H1 (cell line): ENCODE data around the gene DPYD. TPM values are rescaled to one million over a fixed set of nuclear protein-coding genes. Genes with fewer than 3 reads are reported as not detected.

ENCODE experiments used
- CTCF ChIA-PET: fragments of 300-600 bp; sonication (Branson Sonifier 250); formaldehyde crosslinking; loops from one replicate; lab custom pipeline; 2021; ENCODE audit not compliant: partially characterized antibody; lab: Charles Lee
- POLR2A ChIA-PET: fragments of 300-600 bp; sonication (Branson Sonifier 250); formaldehyde crosslinking; loops from one replicate; lab custom pipeline; 2021; ENCODE audit warnings: inconsistent platforms; ENCODE audit not compliant: partially characterized antibody; lab: Charles Lee
- DNase-seq, 2 experiments: peaks; one replicate each; pipeline versions ENCODE4 v3.0.0 to v3.0.0-alpha.2; 2010 to 2022; ENCODE audit warnings: low spot score in 2 of 2, low read depth in 1 of 2, mixed read lengths in 1 of 2
- FAIRE-seq: peaks from 2 replicates; lab custom pipeline; 2011; peaks lifted over from hg19 to GRCh38; lab: Jason Lieb, UNC
- H2AFZ ChIP-seq: 2 replicates; pipeline ENCODE4 v1.8.1; 2012; ENCODE audit warnings: low read length, inconsistent platforms
- H2AK5ac ChIP-seq: 2 replicates; pipeline ENCODE4 v1.6.1; 2013; ENCODE audit warnings: low read depth, low read length
- H2BK120ac ChIP-seq: replicated peaks from 2 replicates; pipeline ENCODE3; 2013; ENCODE audit warnings: low read depth, low read length, inconsistent platforms
- H2BK12ac ChIP-seq: 2 replicates; pipeline ENCODE4 v1.6.1; 2013; ENCODE audit warnings: low read depth, low read length
- H2BK15ac ChIP-seq: 2 replicates; pipeline ENCODE4 v1.6.1; 2013; ENCODE audit warnings: low read length
- H2BK20ac ChIP-seq: 2 replicates; pipeline ENCODE4 v1.6.1; 2013; ENCODE audit warnings: low read length
- H2BK5ac ChIP-seq: 2 replicates; pipeline ENCODE4 v1.6.1; 2013; ENCODE audit warnings: low read depth, low read length
- H3K14ac ChIP-seq: 2 replicates; pipeline ENCODE4 v1.6.1; 2013; ENCODE audit warnings: inconsistent platforms; ENCODE audit not compliant: insufficient read length
- H3K18ac ChIP-seq: 2 replicates; pipeline ENCODE4 v1.6.1; 2013; ENCODE audit warnings: low read length; ENCODE audit errors: extremely low read depth
- H3K23ac ChIP-seq: 2 replicates; pipeline ENCODE4 v1.6.1; 2013; ENCODE audit warnings: inconsistent platforms; ENCODE audit not compliant: insufficient read length
- H3K23me2 ChIP-seq: 2 replicates; pipeline ENCODE4 v1.6.1; 2013; ENCODE audit warnings: low read depth, low read length
- H3K27ac ChIP-seq: 2 replicates; pipeline ENCODE4 v1.6.1; 2011; ENCODE audit warnings: low read depth, low read length, inconsistent platforms
- H3K27me3 ChIP-seq, 4 experiments: replicated peaks in 1 of 4; 1 replicate in 1 of 4; 2 replicates in 3 of 4; pipeline versions ENCODE4 v1.6.1 to v1.8.1; 2011 to 2013; ENCODE audit warnings: low read length in 3 of 4, mild to moderate bottlenecking in 3 of 4, inconsistent platforms in 2 of 4, mixed read lengths in 2 of 4, moderate library complexity in 1 of 4; ENCODE audit not compliant: control insufficient read depth in 3 of 4, insufficient read depth in 3 of 4; ENCODE audit errors: extremely low read depth in 1 of 4
- H3K36me3 ChIP-seq, 4 experiments: 2 replicates each; pipeline versions ENCODE4 v1.6.1 to v1.8.1; 2011 to 2013; ENCODE audit warnings: mild to moderate bottlenecking in 4 of 4, low read length in 3 of 4, moderate library complexity in 2 of 4, control low read depth in 1 of 4, inconsistent platforms in 1 of 4; ENCODE audit not compliant: insufficient read depth in 4 of 4, control insufficient read depth in 2 of 4
- H3K4ac ChIP-seq: replicated peaks from 2 replicates; pipeline ENCODE3; 2013; ENCODE audit warnings: low read length, low read depth, mixed read lengths, inconsistent platforms; ENCODE audit not compliant: insufficient read length
- H3K4me1 ChIP-seq, 4 experiments: replicated peaks in 1 of 4; 1 replicate in 1 of 4; 2 replicates in 3 of 4; pipeline versions ENCODE4 v1.6.1 to v1.8.1; 2011 to 2013; ENCODE audit warnings: low read length in 3 of 4, inconsistent platforms in 2 of 4, mixed read lengths in 1 of 4; ENCODE audit not compliant: insufficient read depth in 4 of 4, control insufficient read depth in 3 of 4
- H3K4me2 ChIP-seq, 2 experiments: 2 replicates each; pipeline versions ENCODE4 v1.6.1 to v1.8.1; 2011 to 2013; ENCODE audit warnings: low read depth in 2 of 2, low read length in 2 of 2, control low read depth in 1 of 2, inconsistent platforms in 1 of 2, mild to moderate bottlenecking in 1 of 2; ENCODE audit not compliant: insufficient read depth in 1 of 2
- H3K4me3 ChIP-seq, 4 experiments: fragments of 200-600, 300-600 bp in 1 of 4; sonication (generic), shearing (Covaris generic), sonication (Bioruptor Twin) in 1 of 4; 2 replicates each; pipeline versions ENCODE4 v1.5.1 to v1.8.1; 2011 to 2016; ENCODE audit warnings: low read length in 4 of 4, low read depth in 3 of 4, control low read depth in 2 of 4, inconsistent platforms in 2 of 4, mild to moderate bottlenecking in 2 of 4, mixed read lengths in 1 of 4, moderate library complexity in 1 of 4; ENCODE audit not compliant: insufficient read depth in 2 of 4; ENCODE audit errors: extremely low read depth in 1 of 4
- H3K56ac ChIP-seq: replicated peaks from 2 replicates; pipeline ENCODE3; 2013; ENCODE audit warnings: low read depth, mild to moderate bottlenecking, mixed read lengths, low read length, inconsistent platforms; ENCODE audit not compliant: insufficient read length
- H3K79me1 ChIP-seq: 2 replicates; pipeline ENCODE4 v1.6.1; 2013; ENCODE audit warnings: low read depth, low read length, control low read depth
- H3K79me2 ChIP-seq, 2 experiments: 2 replicates each; pipeline versions ENCODE4 v1.6.1 to v1.8.1; 2012 to 2013; ENCODE audit warnings: low read length in 2 of 2, mild to moderate bottlenecking in 2 of 2, inconsistent platforms in 1 of 2; ENCODE audit not compliant: insufficient read depth in 2 of 2, control insufficient read depth in 1 of 2
- H3K9ac ChIP-seq, 4 experiments: replicated peaks in 1 of 4; 1 replicate in 1 of 4; 2 replicates in 3 of 4; pipeline versions ENCODE4 v1.6.1 to v1.8.1; 2011 to 2013; ENCODE audit warnings: low read depth in 3 of 4, low read length in 3 of 4, control low read depth in 2 of 4, mild to moderate bottlenecking in 2 of 4, moderate library complexity in 2 of 4, inconsistent platforms in 1 of 4; ENCODE audit errors: extremely low read depth in 1 of 4
- H3K9me3 ChIP-seq, 2 experiments: 2 replicates each; pipeline versions ENCODE4 v1.6.1 to v1.8.1; 2012 to 2013; ENCODE audit warnings: mild to moderate bottlenecking in 2 of 2, moderate library complexity in 2 of 2, control low read depth in 1 of 2, inconsistent platforms in 1 of 2, low read depth in 1 of 2, low read length in 1 of 2, mixed read lengths in 1 of 2; ENCODE audit not compliant: insufficient read depth in 2 of 2
- H4K20me1 ChIP-seq, 2 experiments: replicated peaks in 1 of 2; 2 replicates each; pipeline versions ENCODE3 to v1.8.1; 2011 to 2013; ENCODE audit warnings: inconsistent platforms in 2 of 2, low read length in 2 of 2, mild to moderate bottlenecking in 1 of 2; ENCODE audit not compliant: insufficient read depth in 2 of 2, control insufficient read depth in 1 of 2
- H4K5ac ChIP-seq: 2 replicates; pipeline ENCODE4 v1.6.1; 2013; ENCODE audit warnings: low read length, low read depth, mixed read lengths, inconsistent platforms; ENCODE audit not compliant: insufficient read length
- H4K8ac ChIP-seq: 2 replicates; pipeline ENCODE4 v1.8.0; 2013; ENCODE audit warnings: mild to moderate bottlenecking, moderate library complexity, low read length, inconsistent platforms; ENCODE audit not compliant: insufficient read depth; ENCODE audit errors: extremely low read depth
- H4K91ac ChIP-seq: replicated peaks from 2 replicates; pipeline ENCODE3; 2013; ENCODE audit warnings: low read length, mixed read lengths, inconsistent platforms; ENCODE audit not compliant: insufficient read length
- CHD1 ChIP-seq: IDR thresholded peaks from 2 replicates; pipeline ENCODE4 v1.6.1; 2012; ENCODE audit warnings: low read depth, low read length, improper control_type of control experiment
- CHD2 ChIP-seq: IDR thresholded peaks from 2 replicates; pipeline ENCODE4 v1.6.1; 2012; ENCODE audit warnings: low read length, improper control_type of control experiment
- PHF8 ChIP-seq: fragments of 200-600 bp; sonication (generic); conservative IDR thresholded peaks from 2 replicates; pipeline ENCODE4 v1.7.1; 2012; ENCODE audit warnings: low read depth, mild to moderate bottlenecking, inconsistent platforms, low read length, moderate library complexity
- RNF2 ChIP-seq: fragments of 200-900, 300-1000 bp; sonication (generic); IDR thresholded peaks from 2 replicates; pipeline ENCODE4 v1.7.1; 2016; ENCODE audit warnings: borderline replicate concordance, low read depth, mild to moderate bottlenecking, antibody characterized with exemption, low read length; ENCODE audit not compliant: poor library complexity, severe bottlenecking; ENCODE audit errors: missing control alignments
- SAP30 ChIP-seq: fragments of 300-600 bp; sonication (generic); IDR thresholded peaks from 2 replicates; pipeline ENCODE4 v1.7.1; 2012; ENCODE audit warnings: low read length, moderate library complexity, mild to moderate bottlenecking, inconsistent platforms; ENCODE audit not compliant: insufficient read depth, insufficient replicate concordance
- SIX5 ChIP-seq: IDR thresholded peaks from 2 replicates; pipeline ENCODE4 v1.6.1; 2011; ENCODE audit warnings: mild to moderate bottlenecking, low read depth, low read length
- TBP ChIP-seq: IDR thresholded peaks from 2 replicates; pipeline ENCODE4 v1.6.1; 2011; ENCODE audit warnings: low read depth, low read length, improper control_type of control experiment
- ZNF274 ChIP-seq: IDR thresholded peaks from 2 replicates; pipeline ENCODE4 v1.7.0; 2012; ENCODE audit warnings: low read length, borderline replicate concordance; ENCODE audit errors: extremely low read depth
- WGBS, 2 experiments: shearing (Covaris generic) in 1 of 2; methylation state at CpG; one replicate each; pipeline versions ENCODE4 v1.1.6 to v1.1.7; 2013 to 2015; ENCODE audit warnings: low lambda C conversion rate in 2 of 2, mixed read lengths in 2 of 2, inconsistent platforms in 1 of 2, low coverage in 1 of 2, missing lambda C conversion rate in 1 of 2; ENCODE audit not compliant: insufficient replicate concordance in 2 of 2, insufficient coverage in 1 of 2, insufficient read length in 1 of 2; ENCODE audit errors: extremely low coverage in 1 of 2, missing lambda C conversion rate in 1 of 2; 5-methylcytosine and 5-hydroxymethylcytosine counted together
- polyA plus RNA-seq, 7 experiments: library from polyadenylated mRNA; depleted of rRNA in 3 of 7; stranded (reverse) in 5 of 7; unstranded in 2 of 7; fragments of >200 nt in 5 of 7; fragments of 200-250 nt in 2 of 7; gene quantifications; 1 replicate in 5 of 7; 2 replicates in 1 of 7; 4 replicates in 1 of 7; pipeline versions ENCODE4 v1.2.1 to v1.2.3, GENCODE V29; 2011 to 2013; ENCODE audit warnings: missing spikeins in 2 of 7, mixed read lengths in 2 of 7
- total RNA-seq: library from RNA; stranded (reverse); fragmentation: NEBNext Ultra II Directional; extraction: Animal tissue kit (Norgen Biotek cat#: 25700); gene quantifications from 2 replicates; pipeline ENCODE4 v1.2.1, GENCODE V29; 2021

The DPYD gene
- total and polyA plus RNA-seq, 2 of the 8 experiments (the other 6 are each of a cell fraction or from before 2014, with no cell fraction given) = 0.29 to 0.73 TPM

GRCh38 chr1:97553971-97554370 lies 366.9 kb downstream of the DPYD start:
- no peaks in the 10 kb centered on the region for H3K79me1 ChIP-seq
- H4K5ac ChIP-seq = no peak overlapping the region
- DNase-seq (no peak), FAIRE-seq (no peak)
- H3K27ac ChIP-seq = no peak overlapping the region
- no peak overlapping the region for H2BK20ac ChIP-seq
- no peaks in the 10 kb centered on the region for H3K27me3 ChIP-seq
- H4K91ac ChIP-seq = no peak overlapping the region
- H3K23me2 ChIP-seq = no peaks in the 10 kb centered on the region
- H2BK12ac ChIP-seq = no peak overlapping the region
- H2BK5ac ChIP-seq = no peak overlapping the region
- H3K23ac ChIP-seq = no peak overlapping the region
- no peak overlapping the region for H4K8ac ChIP-seq
- H3K14ac ChIP-seq = no peak overlapping the region
- ChIA-PET POLR2A (interaction anchor here (1.4 kb wide), 1 partner anchor 13 kb away, joined by 3 read pairs; no protein-coding TSS in a partner anchor), CTCF (no interaction called here)
- no peak overlapping the region for H2BK120ac ChIP-seq
- H3K4me1 ChIP-seq = no peaks in the 10 kb centered on the region
- no peak overlapping the region for H3K4me2 ChIP-seq
- H2AK5ac ChIP-seq = no peak overlapping the region
- no peak overlapping the region for H3K56ac ChIP-seq
- TF ChIP-seq TBP (no peak), CHD2 (no peak), CHD1 (no peak), RNF2 (no peak), PHF8 (no peak), ZNF274 (no peak), SIX5 (no peak), SAP30 (no peak)
- 77% methylated on average over 2 of the region's 2 CpGs; no CpG with 5 or more reads in 1 of the 2 experiments for WGBS, 2 experiments
- H2AFZ ChIP-seq = no peak overlapping the region
- no peaks in the 10 kb centered on the region for H3K79me2 ChIP-seq
- no peak overlapping the region for H3K4ac ChIP-seq
- H3K18ac ChIP-seq = no peak overlapping the region
- H3K9ac ChIP-seq = no peak overlapping the region
- H4K20me1 ChIP-seq = no peaks in the 10 kb centered on the region
- no peak overlapping the region for H3K4me3 ChIP-seq
- no peaks in the 10 kb centered on the region for H3K36me3 ChIP-seq
- no peaks in the 10 kb centered on the region for H3K9me3 ChIP-seq
- no peak overlapping the region for H2BK15ac ChIP-seq
